GM21526 (cell line): Measurements from ENCODE around the gene LRRC8D.

ENCODE experiments used
- ATAC-seq: cut with Tn5 transposase; IDR thresholded peaks from one replicate; pipeline ENCODE4 v1.9.1; 2021; ENCODE audit warnings: moderate library complexity; ENCODE audit not compliant: unreplicated experiment, low FRiP score

LRRC8D gene

GRCh38 chr1:89934461-89934860, 113.6 kb downstream of the LRRC8D start:
- ATAC-seq: no peak

GRCh38 chr1:89935235-89935634, 114.4 kb downstream of the LRRC8D start:
- no peak for ATAC-seq

GRCh38 chr1:89936694-89937093, 115.9 kb downstream of the LRRC8D start:
- ATAC-seq: no peak

GRCh38 chr1:89938171-89939055, 117.6 kb downstream of the LRRC8D start:
- ATAC-seq: no peak

- ATAC-seq: no peak
These were observed 118.3 kb downstream of the LRRC8D start for GRCh38 chr1:89939059-89939570.

GRCh38 chr1:89939693-89940438, 119.0 kb downstream of the LRRC8D start:
- no peak for ATAC-seq

- ATAC-seq: no peak
These were observed 120.4 kb downstream of the LRRC8D start for GRCh38 chr1:89941110-89941766.

GRCh38 chr1:89942014-89942413, 121.2 kb downstream of the LRRC8D start:
- no peak for ATAC-seq

GRCh38 chr1:89942825-89943658, 122.2 kb downstream of the LRRC8D start:
- no peak for ATAC-seq

GRCh38 chr1:89943846-89944781, 123.3 kb downstream of the LRRC8D start:
- no peak for ATAC-seq

- peak; percentile 94 for ATAC-seq
These were observed 125.1 kb downstream of the LRRC8D start for GRCh38 chr1:89945852-89946476.

- no peak for ATAC-seq
These were observed 125.7 kb downstream of the LRRC8D start for GRCh38 chr1:89946532-89946931.

- no peak for ATAC-seq
These were observed 128.0 kb downstream of the LRRC8D start for GRCh38 chr1:89948722-89949345.

GRCh38 chr1:89949991-89950624, 129.3 kb downstream of the LRRC8D start:
- no peak for ATAC-seq

GRCh38 chr1:89950703-89951102, 129.9 kb downstream of the LRRC8D start:
- ATAC-seq: no peak

- no peak for ATAC-seq
These were observed 131.2 kb downstream of the LRRC8D start for GRCh38 chr1:89951766-89952604.
